Lower leg skin (tissue), 4 donors: ENCODE data around the gene ADCYAP1R1. TPM values are rescaled to one million over a fixed set of nuclear protein-coding genes. Genes with fewer than 3 reads are reported as not detected.

Experiments used
- DNase-seq, 2 donors: peaks; one replicate each; pipeline ENCODE4 v3.0.0-alpha.2; 2019; ENCODE audit warnings: low spot score in 2 of 2
- H3K4me3 ChIP-seq: fragments of 200-600 bp; sonication (generic); 2 replicates; pipeline ENCODE4 v1.5.1; 2017; ENCODE audit warnings: mild to moderate bottlenecking, low read depth; ENCODE audit not compliant: poor library complexity, severe bottlenecking
- POLR2A ChIP-seq, 2 donors: fragments of 450-650 bp; IDR thresholded peaks; one replicate each; pipeline ENCODE4 v1.6.1; 2016 to 2017; ENCODE audit warnings: antibody characterized with exemption in 2 of 2, mild to moderate bottlenecking in 1 of 2, moderate library complexity in 1 of 2
- WGBS, 2 donors: methylation state at CpG; one replicate each; pipeline ENCODE4 v1.1.5; 2018; 5-methylcytosine and 5-hydroxymethylcytosine counted together
- intact Hi-C: fragments of 100-400 bp; cut with DNase I; formaldehyde crosslinking; loops from one replicate; pipeline ENCODE4 v1.15.0; 2023; ENCODE audit warnings: low total_unique reads
- total RNA-seq, 4 donors: library from RNA; depleted of rRNA; stranded (reverse); fragments of >200 nt; gene quantifications; one replicate each; pipeline ENCODE4 v1.1.0, GENCODE V29; 2016
- TF ChIP-seq, protein P1 (sequence below), 3 donors: fragments of 450-650 bp; IDR thresholded peaks; one replicate each; pipeline ENCODE4 v1.5.1; 2016; ENCODE audit warnings: antibody characterized with exemption in 3 of 3, mild to moderate bottlenecking in 3 of 3, moderate library complexity in 2 of 3

Gene ADCYAP1R1
- total RNA-seq, 4 donors from 2014 or later: 0.52 to 1.2 TPM; not detected in 2

DNA sequence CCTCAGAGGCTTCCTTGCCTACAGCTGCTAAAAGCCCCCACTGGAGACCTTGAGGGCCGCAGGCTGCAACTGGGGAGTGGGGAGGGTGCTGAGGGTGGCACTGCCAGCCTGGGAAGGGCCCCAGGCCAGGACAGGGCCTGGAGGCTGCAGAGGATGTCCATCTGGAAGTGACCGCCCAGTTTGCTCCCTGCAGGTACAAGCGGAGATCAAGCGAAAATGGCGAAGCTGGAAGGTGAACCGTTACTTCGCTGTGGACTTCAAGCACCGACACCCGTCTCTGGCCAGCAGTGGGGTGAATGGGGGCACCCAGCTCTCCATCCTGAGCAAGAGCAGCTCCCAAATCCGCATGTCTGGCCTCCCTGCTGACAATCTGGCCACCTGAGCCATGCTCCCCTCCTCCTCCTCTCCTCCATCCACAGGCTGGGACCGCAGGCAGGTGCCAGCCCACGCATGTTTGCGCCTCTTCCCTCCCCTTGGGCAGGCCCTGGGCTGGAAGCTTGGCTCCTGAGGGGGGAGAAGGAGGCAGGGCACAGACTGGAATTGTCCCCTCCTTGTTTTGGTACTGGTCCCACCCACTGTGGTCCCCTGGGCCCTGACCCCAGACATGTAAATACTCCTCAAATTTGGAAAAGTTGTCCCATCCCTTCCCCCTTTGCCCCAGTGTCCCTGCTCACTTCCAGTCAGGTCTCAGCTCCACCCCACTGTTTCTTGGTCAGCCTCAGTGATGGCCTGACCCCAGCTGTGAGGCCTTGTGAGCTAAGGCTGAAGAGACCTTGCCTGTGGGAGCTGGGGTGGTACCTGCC, 54.4 kb downstream of the ADCYAP1R1 start:
- WGBS, 2 donors: 86 to 91% methylated on average over 13 of the region's 13 CpGs
- DNase-seq: peak in 1 of 2 donors; percentile 71

DNA sequence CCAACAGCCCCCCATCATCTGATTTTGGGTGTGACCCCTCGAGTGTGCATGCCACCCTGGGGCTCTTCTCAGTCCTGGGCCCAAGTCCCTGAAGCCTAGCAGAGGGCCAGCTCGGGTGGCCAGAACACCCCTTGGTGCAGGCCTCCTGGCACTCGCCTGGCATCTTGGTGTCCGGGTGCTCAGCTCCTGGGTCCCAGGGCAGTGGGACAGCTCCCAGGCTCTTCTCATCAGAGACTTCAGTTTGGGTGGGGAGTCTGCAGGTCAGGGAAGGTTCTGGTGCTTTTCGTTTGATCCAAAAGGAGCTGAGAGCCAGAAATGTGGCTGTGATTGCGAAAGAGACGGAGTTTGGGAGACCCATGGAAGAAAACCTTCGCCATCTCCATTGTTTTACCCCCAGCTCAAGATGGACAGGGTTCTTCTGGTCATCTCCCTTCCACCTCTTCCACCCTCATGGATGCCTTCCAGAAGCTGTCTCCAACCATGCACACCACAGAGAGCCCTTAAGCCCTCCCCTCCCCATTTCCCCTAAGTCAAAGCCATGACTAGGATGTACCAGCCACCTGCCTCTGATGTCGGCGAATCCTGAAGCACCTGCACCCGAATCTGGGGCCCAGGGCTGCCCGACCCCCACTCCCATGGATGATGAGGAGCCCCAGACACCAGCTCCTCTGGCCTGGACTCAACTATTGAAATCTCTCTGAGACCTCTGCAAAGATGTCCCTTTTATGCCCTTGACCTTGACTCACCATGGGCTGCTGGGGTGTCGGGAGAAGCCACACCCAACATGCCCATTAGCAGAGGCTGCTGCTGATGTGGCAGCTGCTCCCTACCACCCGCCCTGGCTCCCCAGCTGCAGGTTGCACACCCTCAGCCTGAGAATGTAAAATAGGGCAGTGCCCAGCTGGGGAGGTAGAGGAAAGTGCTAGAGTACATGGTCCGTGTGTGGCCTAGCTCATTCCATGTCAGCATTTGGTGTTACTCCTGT, 55.3 kb downstream of the ADCYAP1R1 start:
- 86 to 90% methylated on average over 15 of the region's 15 CpGs for WGBS, 2 donors
- TF ChIP-seq, protein P1, sequence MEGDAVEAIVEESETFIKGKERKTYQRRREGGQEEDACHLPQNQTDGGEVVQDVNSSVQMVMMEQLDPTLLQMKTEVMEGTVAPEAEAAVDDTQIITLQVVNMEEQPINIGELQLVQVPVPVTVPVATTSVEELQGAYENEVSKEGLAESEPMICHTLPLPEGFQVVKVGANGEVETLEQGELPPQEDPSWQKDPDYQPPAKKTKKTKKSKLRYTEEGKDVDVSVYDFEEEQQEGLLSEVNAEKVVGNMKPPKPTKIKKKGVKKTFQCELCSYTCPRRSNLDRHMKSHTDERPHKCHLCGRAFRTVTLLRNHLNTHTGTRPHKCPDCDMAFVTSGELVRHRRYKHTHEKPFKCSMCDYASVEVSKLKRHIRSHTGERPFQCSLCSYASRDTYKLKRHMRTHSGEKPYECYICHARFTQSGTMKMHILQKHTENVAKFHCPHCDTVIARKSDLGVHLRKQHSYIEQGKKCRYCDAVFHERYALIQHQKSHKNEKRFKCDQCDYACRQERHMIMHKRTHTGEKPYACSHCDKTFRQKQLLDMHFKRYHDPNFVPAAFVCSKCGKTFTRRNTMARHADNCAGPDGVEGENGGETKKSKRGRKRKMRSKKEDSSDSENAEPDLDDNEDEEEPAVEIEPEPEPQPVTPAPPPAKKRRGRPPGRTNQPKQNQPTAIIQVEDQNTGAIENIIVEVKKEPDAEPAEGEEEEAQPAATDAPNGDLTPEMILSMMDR (IDR thresholded peaks at IDR 0.05): no peak
- no peak for TF ChIP-seq POLR2A (IDR thresholded peaks at IDR 0.05)
- intact Hi-C loops: no loop called here
- peak in 1 of 2 donors; percentile 52 for DNase-seq
- H3K4me3 ChIP-seq: no peak overlapping the region

More for the DNA sequence above, 54.4 kb downstream of the ADCYAP1R1 start:
- TF ChIP-seq POLR2A (IDR thresholded peaks at IDR 0.05): no peak
- TF ChIP-seq, protein P1 (IDR thresholded peaks at IDR 0.05): no peak
- H3K4me3 ChIP-seq: no peak overlapping the region
- intact Hi-C loops: no loop called here

DNA sequence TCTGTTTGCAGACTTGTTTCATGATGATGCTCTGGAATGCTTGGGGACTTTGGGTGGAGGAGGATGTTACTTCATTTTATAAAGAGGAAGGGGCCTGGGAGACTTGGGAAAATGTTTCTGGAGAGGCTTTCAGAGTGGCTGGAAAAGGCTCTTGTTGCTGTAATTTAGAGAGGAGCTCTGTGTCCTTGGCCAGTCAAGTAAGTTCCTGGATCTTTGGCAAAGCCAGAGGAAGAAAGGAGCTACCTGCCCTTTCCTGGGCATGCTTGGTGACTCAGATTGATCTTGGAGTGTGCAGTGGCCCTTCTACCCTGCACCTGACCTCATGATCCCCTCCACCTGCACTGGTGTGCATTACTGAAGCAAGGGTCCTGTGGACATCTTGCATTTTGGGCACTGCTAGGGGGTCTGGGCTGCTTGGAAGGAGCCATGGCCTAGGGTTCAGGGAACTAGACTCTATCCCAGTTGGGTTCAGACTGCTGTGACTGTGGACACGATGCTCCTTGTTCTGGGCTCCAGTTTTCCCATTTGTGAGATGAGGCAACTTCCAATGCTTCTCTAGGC, 56.1 kb downstream of the ADCYAP1R1 start:
- TF ChIP-seq POLR2A (IDR thresholded peaks at IDR 0.05): no peak
- TF ChIP-seq, protein P1 (IDR thresholded peaks at IDR 0.05): no peak
- intact Hi-C loops: no loop called here
- WGBS, 2 donors: 71 to 100% methylated on average over 1 of the region's 1 CpG
- no peak overlapping the region for H3K4me3 ChIP-seq
- peak in 1 of 2 donors; percentile 54 for DNase-seq

DNA sequence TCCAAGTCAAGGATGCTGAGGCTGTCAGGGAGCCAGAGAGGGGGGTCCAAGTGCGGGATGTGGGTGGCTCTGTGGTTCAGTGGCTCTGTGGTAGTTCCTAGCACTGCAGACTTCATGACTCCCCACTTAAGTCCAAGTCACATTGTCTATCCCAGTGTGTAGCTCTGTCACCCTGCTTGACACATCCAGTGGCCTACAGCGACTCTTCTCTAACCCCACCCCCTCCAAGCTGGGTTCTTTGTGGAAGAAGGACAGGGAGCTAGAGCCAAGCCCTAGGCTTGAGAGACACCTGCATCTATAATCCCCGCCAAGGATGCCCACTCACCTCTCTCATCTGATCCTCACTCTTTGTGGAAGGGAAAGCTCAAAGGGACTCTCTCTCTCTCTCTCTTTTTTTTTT, 57.6 kb downstream of the ADCYAP1R1 start:
- no peak for TF ChIP-seq POLR2A (IDR thresholded peaks at IDR 0.05)
- TF ChIP-seq, protein P1 (IDR thresholded peaks at IDR 0.05): no peak
- intact Hi-C loops: no loop called here
- DNase-seq: no peak
- no peak overlapping the region for H3K4me3 ChIP-seq
- 90 to 100% methylated on average over 3 of the region's 3 CpGs for WGBS, 2 donors

DNA sequence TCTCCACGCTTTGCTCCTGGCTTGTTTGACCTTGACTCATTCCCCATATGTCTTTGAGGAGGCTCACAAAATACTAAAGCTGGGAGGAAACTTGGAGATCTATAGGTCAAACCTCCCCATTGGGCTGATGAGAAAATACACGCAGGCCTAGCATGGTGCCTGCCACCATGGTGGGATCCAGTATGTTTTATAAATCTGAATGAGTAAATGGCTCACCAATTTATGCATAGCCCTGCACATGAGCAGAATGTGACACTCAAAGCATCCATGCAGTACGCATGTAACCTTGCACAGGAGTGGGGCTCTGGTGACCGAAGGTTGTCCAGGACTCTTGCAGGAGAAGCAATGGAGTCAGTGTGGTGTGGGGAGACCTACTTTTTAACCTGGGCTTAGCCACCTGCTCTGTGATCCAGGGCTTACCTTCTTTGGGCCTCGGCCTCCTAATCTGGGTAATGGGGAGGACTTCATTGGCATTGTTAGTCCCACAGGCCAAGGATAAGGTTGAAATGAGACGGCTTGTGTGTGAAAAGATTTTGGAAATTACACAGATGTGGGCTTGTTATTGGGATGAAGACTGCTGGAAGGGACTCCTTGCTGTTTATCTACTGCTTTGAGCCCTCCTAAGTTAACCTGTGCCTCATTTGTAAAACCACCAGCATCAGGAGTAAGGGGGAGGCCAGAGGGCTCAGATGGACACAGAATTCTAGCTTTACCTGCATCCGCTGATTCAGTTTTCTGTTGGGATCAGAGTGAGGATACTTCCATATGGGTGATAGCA, 58.4 kb downstream of the ADCYAP1R1 start:
- WGBS, 2 donors: 93 to 94% methylated on average over 7 of the region's 7 CpGs
- intact Hi-C loops: no loop called here
- DNase-seq: peak in 1 of 2 donors; percentile 10
- no peak overlapping the region for H3K4me3 ChIP-seq
- no peak for TF ChIP-seq POLR2A (IDR thresholded peaks at IDR 0.05)
- TF ChIP-seq, protein P1 (IDR thresholded peaks at IDR 0.05): no peak
